ENCODE measurements around the gene CRYZ.
"Not testable (repeated sequence)": the region's sequence is repeated elsewhere in the genome, so short reads cannot be mapped to it uniquely, and the experiment has no call there.

DNA sequence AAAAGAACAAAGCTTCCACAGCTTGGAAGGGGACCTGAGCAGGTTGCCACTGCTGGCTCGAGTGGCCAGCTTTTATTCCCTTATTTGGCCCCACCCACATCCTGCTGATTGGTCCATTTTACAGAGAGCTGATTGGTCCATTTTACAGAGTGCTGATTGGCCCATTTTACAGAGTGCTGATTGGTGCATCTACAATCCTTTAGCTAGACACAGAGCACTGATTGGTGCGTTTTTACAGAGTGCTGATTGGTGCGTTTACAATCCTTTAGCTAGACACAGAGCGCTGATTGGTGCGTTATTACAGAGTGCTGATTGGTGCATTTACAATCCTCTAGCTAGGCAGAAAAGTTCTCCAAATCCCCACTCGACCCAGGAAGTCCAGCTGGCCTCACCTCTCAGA, 12.4 kb upstream of the CRYZ start:
- TF ChIP-seq, protein P1, sequence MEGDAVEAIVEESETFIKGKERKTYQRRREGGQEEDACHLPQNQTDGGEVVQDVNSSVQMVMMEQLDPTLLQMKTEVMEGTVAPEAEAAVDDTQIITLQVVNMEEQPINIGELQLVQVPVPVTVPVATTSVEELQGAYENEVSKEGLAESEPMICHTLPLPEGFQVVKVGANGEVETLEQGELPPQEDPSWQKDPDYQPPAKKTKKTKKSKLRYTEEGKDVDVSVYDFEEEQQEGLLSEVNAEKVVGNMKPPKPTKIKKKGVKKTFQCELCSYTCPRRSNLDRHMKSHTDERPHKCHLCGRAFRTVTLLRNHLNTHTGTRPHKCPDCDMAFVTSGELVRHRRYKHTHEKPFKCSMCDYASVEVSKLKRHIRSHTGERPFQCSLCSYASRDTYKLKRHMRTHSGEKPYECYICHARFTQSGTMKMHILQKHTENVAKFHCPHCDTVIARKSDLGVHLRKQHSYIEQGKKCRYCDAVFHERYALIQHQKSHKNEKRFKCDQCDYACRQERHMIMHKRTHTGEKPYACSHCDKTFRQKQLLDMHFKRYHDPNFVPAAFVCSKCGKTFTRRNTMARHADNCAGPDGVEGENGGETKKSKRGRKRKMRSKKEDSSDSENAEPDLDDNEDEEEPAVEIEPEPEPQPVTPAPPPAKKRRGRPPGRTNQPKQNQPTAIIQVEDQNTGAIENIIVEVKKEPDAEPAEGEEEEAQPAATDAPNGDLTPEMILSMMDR (IDR thresholded peaks at IDR 0.05): not testable (repeated sequence)
- not testable (repeated sequence) for TF ChIP-seq EP300 (IDR thresholded peaks at IDR 0.05)
